Right renal pelvis (tissue), 4 donors: ENCODE measurements around the gene C11orf21. TPM values are rescaled to one million over a fixed set of nuclear protein-coding genes. Genes with fewer than 3 reads are reported as not detected.

Experiments
- DNase-seq, 4 donors: peaks; one replicate each; pipeline ENCODE4 v3.0.0-alpha.2; 2013; ENCODE audit warnings: low read depth in 4 of 4, low spot score in 3 of 4, missing footprints in 1 of 4
- polyA plus RNA-seq, 4 donors: library from polyadenylated mRNA; unstranded; fragments of 120-200 nt; gene quantifications; one replicate each; pipeline ENCODE4 v1.2.1, GENCODE V29; 2013; ENCODE audit not compliant: insufficient read length in 4 of 4

Gene C11orf21
- polyA plus RNA-seq, 4 donors, result 0.62 to 1.0 (median 0.64) TPM

DNA sequence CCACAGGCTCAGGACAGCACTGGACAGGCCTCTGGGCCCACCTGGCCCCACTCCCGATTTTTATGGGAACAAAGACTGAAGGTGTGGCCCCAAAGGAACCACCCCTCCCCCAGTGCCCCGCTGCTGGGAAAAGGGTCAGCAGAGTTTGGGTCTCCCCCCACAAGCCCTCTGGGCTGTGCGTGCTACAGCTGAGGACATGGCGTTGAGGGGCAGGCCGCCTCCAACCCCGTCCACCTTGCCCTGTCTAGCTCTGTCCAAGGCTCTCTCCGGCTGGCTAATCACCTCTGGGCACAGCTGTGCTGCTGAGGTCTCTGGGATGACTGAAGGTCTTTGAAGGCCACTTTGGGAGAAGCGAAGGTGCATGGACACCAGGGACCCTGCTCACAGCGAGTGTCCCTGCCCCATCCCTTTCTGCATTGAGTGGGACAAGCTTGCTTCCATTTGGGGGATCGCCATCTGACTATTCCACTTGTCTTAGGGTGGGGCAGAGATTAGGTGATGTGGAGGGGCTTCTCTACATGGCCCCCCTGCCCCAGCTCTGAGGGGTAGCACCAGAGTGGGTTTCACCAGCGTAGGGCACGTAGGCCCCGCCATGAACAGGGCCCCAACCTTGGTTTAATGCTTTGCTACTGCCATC, 37.9 kb downstream of the C11orf21 start:
- no peak for DNase-seq

DNA sequence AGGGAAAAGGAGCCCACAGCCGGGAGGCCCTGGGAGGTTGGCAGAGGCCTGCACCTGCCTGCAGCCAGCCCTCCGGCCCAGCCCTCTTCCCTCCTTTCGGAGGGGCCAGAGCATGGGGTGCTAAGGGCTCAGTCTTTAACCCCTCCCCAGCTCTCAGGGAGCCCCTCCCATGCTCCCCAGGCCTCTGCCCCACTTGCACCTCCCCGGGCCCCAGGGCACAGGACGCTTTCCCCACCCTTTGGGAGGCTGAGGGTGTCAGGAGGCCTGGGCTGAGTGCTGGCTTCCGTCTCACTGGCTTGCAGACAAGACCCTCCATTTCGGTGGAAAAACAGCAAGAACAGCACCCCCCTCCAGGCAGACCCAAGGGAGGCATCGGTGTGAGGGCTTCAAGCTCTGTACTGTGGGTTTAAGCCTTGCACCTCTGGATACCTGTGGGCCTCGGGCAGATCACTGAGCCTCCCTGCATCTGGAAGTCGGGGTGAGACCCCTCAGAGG, 38.6 kb downstream of the C11orf21 start:
- DNase-seq, result no peak

DNA sequence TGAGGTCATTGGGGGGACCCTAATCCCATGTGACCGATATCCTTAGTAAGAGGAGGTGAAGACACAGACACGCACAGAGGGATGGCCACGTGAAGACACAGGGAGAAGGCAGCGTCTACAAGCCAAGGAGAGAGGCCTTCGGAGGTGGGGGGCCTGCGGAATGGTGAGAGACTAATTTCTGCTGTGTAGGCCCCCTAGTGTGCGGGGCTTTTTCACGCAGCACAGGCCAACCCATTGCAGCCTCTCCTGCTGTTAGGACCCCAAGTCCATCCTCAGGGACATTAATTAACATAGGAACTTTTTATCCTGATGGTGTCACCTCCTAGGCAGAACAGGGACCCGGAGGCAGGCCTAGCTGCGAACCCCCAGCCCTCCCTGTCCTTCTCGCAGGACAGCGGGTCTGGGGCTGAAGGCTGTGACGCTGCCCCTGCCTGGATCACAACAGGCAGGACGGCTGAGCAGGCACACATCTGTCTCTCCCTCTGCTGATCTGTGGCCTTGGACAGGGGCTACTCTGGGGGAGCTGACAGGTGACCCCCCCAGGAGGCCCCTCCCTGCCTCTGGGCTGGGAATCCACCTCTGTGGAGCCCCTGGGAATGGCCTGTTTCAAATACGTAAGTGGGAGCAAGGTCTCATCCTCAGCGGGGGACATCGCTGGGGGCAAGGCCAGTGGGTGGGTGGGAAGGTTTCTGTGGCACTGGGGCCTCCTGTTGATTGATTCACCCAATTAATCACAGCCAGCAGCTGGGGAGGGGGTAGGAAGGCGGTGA, 39.2 kb downstream of the C11orf21 start:
- no peak for DNase-seq

DNA sequence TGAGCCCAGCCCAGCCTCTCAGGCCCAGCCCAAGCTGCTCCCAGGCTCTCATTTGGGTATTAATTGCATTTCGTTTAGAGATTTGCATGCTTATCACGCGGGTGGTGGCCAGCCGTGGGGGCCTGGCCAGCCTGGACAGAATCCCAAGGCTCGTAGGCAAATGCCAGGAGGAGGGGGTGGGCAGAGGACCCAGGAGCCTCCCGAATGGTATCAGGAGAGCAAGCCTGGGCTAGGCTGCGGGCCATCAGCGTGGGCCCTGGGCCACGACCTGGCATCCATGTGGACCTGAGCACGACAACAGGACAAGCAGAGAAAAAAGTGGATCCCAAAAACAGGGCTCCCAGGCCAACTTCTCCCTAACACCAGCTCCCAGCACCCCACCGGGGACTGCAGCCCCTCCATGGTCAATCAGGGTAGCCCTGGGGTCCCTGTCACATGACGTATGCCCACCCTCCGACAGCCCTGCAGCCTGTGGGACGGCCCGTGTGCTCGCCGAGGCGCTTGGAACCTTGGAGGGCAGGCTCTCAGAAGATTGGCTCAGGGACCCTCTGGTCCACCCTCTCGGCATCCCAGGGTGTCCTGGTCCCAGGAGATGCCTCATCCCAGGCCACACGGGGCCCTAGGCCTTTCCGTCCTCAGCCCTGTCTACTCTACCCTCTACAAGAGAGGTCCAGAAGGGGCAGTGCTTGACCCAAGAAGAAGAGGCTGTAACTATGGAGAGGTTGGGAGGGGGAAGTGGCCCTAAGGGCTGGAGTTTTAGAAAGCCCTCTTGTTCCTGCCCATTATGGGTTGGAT, 40.1 kb downstream of the C11orf21 start:
- DNase-seq, result no peak

DNA sequence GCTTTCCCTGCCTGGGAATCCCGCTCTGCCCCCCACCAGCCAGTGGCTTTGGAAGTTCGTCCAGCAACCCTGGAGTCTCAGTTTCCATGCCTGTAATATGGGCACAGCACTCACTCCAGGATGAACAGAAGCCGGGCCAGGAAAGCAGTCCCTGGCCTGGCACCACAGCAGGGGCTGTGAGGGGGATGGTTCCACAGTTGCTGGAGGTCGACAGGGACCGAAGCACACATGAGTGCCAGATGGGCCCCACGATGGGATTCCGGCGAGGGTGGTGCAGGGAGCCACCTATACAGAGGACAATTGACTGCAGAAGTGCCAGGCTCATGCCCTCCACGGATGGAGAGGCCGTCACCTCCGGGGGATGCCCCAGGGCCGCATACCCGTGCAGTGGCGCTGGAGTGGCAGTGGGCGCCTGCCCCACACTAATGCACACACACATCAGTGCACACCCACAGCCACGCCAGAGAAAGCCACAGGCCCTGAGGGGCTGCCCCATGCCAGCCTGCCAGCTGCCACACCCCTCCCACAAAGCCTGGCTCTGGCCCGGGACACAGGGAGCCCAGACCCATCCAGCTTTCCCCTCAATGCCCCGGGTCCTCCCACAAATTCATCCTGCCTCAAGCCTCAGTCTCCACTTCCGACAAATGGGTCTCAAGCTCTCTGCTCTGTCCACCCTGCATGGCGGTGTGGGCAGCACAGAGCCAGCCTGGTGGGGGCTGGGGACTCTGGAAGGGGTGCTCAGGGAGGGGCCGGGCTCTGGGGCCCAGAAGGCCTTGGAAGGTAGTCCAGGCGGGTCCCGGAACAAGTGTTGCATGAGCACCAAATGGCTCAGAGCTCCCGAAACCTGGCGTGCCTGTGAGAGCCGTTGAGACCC, 41.0 kb downstream of the C11orf21 start:
- DNase-seq, result no peak

DNA sequence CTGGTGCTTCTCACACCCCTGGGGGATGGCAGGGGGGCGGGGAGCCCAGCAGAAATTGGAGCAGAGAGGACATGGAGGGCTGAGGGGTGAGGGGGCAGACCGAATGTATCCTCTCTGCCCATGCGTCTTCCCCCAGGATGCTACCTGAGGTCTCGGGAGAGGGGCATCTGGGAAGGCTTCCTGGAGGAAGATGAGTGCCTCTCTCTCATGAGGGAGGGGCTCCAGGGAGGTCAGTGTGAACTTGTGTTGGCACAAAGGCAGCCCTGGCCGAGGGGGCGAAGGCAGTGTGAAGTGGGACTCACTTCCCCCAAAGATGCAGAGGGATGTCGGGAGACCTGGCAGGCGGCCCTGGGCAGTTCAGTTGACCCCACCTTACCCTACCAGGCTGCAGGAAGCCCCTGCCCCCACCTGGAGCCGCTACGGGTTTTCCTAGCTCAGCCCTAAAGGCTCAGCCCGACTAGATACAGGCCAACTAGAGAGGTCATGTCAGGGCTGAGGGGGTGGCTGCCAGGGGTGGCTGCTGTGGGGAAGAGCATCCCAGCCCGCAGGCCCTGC, 41.7 kb downstream of the C11orf21 start:
- DNase-seq, result no peak

DNA sequence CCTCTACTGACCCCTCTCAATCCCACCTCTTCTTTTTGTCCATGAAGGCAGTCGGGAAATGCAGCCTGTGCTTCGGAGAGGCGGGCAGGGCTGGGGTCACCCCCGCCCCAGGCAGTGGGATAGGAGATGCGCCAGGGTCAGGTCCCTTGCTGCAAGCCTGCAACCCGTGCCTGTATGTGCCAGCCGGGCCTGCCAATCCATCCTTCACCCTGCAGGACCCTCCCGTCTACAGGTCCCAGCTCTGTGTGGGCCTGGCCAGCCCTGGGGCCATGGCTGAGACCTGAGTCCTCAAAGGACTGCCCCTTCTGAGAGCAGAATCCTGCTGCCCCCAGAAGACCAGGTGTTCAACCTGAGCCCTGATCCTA, 42.3 kb downstream of the C11orf21 start:
- DNase-seq, result no peak

DNA sequence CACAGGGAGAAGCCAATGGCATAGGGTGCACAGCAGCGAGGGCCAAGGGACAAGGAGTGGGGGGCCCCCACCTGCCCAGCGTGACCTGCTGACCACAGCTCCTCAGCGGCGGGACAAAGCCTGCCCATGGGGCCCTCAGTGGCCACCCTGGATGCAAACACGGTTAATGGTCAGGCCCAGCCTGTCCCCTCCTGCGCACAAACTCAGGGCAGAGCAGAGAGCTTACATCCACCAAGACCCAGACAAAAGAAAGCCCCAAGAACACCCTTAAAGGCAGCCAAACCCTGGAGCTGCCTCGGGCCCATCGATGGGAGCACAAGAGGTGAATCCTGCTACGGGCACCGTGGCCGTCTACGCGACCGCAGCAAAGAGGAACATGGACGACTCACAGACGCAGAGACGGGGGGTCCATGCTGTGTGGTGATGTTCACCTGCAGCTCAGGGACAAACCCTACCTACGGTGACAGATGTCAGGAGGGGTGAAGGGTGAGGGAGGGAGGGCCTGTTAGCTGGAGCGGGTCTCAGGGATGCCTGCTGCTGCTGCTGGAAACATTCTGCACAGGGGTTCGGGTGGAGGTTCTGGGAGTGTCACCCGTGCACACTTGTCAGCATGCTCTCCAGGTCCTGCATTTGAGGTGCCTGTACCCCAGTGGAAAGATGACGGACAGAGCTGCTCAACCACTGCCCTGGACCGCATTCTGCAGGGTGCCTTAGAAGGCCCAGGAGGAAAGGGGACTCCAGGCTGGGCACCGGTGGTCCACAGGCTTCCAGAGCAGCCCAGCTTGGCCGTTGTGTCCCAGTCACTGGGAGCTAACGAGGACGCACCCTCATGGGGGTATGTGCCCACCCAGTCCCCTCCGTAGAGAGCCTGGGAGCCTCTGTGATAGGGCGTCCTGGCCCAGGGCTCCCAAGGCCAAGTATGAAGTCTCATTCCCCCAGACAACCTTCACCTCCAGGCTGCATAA, 42.9 kb downstream of the C11orf21 start:
- DNase-seq, result no peak

DNA sequence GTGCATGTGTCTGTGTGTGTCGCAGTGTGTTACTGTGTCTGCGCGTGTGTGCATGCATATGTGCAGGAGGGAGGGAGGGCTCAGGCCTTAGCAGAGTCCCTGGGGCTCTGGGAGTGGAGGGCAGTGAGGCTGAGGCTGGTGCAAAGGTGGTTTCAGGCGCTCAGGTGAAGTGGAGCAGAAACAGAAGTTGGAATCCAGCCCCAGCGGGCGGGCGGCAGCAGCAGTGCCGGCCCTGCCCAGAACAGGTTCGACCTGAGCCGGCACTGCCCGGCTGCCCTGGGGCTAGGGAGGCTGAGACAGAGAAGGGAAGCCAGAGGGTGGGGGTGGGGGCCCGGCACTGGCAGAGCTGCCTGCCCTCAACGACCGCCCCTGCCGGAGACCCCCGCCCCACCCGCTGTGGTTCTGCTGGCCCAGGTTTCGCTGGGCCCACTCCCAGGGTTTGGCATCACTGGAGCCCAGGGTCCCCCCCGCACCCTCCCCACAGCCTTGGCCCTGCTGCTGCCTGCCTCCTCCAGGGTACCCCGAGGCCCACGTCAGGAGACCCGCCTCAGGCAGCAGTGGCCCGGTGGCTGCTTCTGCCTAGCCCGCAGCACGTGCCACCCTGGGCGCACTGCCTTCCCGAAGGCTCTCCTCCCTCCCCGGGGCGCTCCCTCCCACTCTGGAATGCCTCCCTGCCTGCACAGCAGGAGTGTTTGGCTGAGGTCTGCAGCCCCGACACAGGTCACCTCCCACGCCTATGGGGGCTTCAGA, 44.6 kb downstream of the C11orf21 start:
- DNase-seq, result no peak

DNA sequence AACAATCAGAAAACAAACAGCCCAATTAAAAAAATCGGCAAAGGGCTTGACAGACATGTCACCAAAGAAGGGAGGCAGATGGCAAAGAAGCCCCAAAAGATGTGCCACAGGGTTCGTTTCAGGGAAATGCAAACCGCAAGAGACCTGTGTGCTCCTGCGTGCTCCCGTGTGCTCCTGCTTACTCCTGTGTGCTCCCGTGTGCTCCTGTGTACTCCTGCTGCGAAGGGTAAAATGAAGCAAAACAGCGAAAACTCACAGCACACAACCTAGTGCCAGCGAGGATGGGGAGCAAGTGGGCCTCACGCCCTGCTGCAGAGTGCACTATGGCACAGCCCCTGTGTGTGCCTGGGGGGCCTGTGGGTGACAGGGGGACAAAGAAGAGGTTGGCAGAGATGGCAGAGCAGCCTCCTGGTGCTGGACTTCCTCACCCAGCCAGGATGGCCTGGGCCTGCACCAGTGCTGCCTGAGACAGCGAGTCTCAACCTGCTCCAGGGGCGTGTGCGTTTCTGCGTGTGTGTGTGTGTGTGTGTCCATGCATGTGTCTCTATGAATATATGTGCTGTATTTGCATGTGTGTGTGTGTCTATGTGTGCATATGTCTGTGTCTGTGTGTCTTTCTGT, 45.3 kb downstream of the C11orf21 start:
- no peak for DNase-seq

DNA sequence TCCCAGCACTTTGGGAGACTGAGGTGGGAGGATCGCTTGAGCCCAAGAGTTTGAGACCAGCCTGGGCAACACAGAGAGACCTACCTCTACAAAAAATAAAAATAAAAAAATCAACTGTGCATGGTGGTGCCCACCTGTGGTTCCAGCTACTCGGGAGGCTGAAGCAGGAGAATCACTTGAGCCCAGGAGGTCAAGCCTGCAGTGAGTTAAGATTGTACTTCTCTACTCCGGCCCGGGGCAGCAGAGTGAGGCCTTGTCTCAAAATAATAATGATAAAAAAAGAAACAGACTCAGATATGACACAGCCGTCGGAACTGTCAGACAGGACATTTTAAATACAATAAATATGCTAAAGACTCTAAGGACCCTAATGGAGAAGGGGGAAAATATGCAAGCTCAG, 49.7 kb downstream of the C11orf21 start:
- no peak for DNase-seq

DNA sequence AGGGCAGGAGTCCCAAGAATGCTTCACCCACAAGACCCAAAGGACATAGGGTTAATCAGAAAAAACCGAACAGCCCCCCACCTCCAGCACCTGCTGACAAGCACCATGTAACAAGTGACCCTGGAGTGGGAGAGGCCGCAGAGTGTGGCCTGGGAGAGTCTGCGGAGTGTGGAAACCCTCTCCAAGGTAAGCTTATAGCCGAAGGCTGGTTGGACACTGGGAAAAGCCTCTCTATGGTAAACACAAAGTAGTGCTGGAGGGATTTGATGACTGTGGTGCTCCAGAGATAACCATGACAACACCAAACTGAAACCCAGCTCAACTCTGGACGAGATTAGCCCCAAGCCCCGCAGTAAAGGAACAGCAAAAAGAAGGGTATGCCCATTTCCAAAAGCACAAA, 50.6 kb downstream of the C11orf21 start:
- no peak for DNase-seq

DNA sequence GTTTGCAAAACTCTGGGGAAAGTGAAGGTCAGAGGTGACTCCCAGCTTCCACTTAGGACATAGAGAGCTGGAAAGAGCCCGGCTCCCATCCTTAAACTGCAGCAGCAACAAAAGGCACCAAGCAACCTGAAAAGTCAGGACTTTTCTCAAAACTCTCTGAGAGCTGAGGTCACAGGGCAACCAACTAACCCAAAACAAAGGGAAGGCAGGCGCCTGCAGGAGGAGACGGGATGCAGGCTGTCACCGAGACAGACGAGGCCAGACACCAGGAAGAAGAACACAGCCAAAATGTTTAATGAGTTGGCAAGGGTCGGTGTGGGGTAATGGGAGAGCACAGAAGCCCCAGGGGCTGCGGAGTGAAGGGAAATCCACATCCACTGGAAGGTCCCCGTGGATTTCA, 51.2 kb downstream of the C11orf21 start:
- DNase-seq, result no peak

DNA sequence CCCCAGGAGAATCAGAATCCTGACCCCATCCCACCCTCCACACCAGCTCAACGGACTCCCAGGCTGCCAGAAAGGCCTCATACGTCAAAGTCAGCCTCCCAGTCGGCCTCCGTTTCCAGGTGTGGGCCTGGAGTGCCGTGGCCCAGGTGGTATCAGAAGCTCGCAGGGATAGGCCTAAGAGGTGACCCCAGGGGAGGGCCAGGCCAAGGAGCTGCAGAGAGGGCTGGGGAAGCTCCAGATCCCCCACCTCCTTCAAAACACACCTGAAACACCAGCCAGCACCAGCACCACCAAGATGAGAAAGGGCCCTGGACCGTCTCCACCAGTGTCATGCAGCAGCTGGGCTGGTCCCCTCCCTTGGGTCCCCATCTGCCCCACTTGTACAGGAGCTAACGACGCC, 51.7 kb downstream of the C11orf21 start:
- DNase-seq, result no peak

DNA sequence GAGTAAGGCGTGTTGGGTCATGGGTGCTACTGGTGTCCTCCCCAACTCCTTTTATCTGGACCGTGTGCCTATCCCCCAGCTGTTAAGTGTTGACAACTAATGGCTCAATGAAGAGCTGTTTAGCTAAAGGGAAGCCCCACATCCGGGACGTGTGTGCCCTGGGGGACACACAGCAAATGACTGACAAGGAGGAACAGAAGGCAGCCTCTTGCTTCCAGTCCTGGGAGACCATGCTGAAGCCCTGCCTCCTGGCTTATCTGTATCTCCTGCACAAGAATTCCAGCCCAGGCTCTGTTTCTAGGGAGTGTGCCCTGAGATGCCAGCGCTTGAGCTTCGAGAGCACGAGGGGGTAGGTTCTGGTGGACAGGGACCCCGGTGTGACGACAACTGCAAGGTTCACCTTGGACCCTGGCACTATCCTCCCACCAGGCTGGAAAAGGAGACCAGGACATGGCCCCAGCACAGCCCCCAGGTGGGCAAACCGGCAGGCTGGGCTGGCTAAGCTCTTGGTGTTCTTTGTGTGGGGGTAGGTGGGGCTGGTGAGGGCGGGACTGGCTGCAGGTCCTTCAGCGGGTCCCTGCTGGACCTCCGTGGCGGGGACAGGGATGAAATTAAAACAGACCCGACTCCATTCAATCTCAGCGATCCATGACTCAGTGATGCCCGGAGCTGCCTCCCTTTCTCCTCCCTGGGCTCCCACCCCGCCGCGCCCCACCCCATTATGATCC, 52.4 kb downstream of the C11orf21 start:
- no peak for DNase-seq

DNA sequence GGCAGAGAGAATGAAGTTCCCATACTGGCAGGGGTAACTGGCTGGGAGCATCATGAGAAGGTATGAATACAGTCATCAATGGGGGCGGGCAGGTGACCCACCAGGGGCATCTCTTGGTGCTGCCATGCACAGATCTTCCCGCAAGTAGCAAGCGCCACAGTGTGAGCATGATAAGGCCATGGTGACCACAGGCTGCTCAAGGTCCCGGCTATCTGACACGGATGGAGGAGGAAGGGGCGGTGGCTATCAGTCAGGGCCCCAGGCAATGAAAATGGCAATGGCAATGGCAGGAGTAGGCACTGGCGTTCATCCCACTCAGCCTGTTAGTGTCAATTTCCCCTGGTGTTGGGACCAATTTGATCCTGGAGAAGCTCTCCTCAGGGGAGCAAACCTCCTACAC, 53.0 kb downstream of the C11orf21 start:
- DNase-seq, result no peak

DNA sequence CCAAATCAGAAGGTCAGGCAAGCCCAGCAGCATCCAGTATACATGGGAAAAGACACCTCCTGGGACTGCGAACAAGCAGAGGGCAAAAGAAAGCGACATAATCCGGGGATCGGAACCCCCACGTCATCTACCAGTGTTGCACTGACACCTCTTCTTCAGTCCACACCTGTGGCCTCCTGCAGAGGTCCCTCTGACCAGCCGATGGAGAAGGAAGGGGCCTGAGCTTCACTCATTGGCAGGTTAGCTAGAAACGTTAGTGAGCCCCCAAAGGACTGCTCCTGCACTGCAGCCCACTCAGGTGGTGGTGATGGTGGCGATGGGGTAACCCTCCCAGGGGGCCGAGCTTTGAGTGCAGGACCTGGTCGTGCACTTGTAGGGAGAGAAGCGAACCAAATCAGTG, 53.5 kb downstream of the C11orf21 start:
- DNase-seq, result no peak
